Measurements from ENCODE around the gene GPD1L. TPM values are rescaled to one million over a fixed set of nuclear protein-coding genes. Genes with fewer than 3 reads are reported as not detected.

Gene GPD1L
- polyA plus RNA-seq, 1 experiment = 6.0 TPM

- ChIA-PET POLR2A (no interaction called here), CTCF (no interaction called here)
- Histone ChIP-seq H3K9me3 (ENCODE audit: control insufficient read depth, insufficient read depth, low read length) (no peaks in the 10 kb centered on the region), H3K27ac (ENCODE audit: low read depth, low read length) (no peak overlapping the region), H3K4me3 (ENCODE audit: low read depth, low read length) (no peak overlapping the region), H3K27me3 (ENCODE audit: control insufficient read depth, insufficient read depth, low read length) (no peaks in the 10 kb centered on the region)
- DNase-seq (ENCODE audit: low read depth, low spot score) = no peak
- TF ChIP-seq, protein P1, sequence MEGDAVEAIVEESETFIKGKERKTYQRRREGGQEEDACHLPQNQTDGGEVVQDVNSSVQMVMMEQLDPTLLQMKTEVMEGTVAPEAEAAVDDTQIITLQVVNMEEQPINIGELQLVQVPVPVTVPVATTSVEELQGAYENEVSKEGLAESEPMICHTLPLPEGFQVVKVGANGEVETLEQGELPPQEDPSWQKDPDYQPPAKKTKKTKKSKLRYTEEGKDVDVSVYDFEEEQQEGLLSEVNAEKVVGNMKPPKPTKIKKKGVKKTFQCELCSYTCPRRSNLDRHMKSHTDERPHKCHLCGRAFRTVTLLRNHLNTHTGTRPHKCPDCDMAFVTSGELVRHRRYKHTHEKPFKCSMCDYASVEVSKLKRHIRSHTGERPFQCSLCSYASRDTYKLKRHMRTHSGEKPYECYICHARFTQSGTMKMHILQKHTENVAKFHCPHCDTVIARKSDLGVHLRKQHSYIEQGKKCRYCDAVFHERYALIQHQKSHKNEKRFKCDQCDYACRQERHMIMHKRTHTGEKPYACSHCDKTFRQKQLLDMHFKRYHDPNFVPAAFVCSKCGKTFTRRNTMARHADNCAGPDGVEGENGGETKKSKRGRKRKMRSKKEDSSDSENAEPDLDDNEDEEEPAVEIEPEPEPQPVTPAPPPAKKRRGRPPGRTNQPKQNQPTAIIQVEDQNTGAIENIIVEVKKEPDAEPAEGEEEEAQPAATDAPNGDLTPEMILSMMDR (IDR thresholded peaks at IDR 0.05; ENCODE audit: low read depth, low read length) = no peak
These were observed 28.9 kb upstream of the GPD1L start for GRCh38 chr3:32077260-32078084.

GRCh38 chr3:32078085-32078634 lies 28.3 kb upstream of the GPD1L start:
- no peak overlapping the region for H3K4me3 ChIP-seq (ENCODE audit: low read depth, low read length)
- ChIA-PET POLR2A (no interaction called here), CTCF (no interaction called here)

DNA sequence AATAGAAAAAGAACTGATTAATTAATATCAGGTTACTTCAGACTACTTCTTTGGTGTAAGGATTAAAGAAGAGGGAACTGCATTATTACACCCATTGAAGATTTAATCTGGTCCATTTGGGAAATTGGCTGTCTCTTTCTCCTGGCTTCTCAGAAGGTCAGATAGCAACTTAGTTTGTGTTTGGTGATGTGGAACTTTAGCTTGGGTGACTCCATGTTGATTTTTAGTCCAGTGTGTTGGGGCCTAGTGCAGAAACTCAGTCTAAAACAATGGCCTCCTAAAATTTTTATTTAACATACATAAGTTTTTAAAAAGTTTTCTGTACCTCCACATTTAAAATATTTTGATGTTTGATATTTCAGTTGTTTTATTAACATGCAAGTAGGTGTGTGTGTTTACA lies 27.6 kb upstream of the GPD1L start:
- Histone ChIP-seq H3K4me3 (ENCODE audit: low read depth, low read length) (no peak overlapping the region), H3K27me3 (ENCODE audit: control insufficient read depth, insufficient read depth, low read length) (no peaks in the 10 kb centered on the region), H3K27ac (ENCODE audit: low read depth, low read length) (no peak overlapping the region), H3K9me3 (ENCODE audit: control insufficient read depth, insufficient read depth, low read length) (no peaks in the 10 kb centered on the region)
- ChIA-PET CTCF (no interaction called here), POLR2A (no interaction called here)
- TF ChIP-seq, protein P1 (IDR thresholded peaks at IDR 0.05; ENCODE audit: low read depth, low read length) = no peak
- DNase-seq (ENCODE audit: low read depth, low spot score) = no peak

More at GRCh38 chr3:32078085-32078634, 28.3 kb upstream of the GPD1L start:
- no peaks in the 10 kb centered on the region for H3K9me3 ChIP-seq (ENCODE audit: control insufficient read depth, insufficient read depth, low read length)
- H3K27me3 ChIP-seq (ENCODE audit: control insufficient read depth, insufficient read depth, low read length) = no peaks in the 10 kb centered on the region
- DNase-seq (ENCODE audit: low read depth, low spot score) = no peak
- TF ChIP-seq, protein P1 (IDR thresholded peaks at IDR 0.05; ENCODE audit: low read depth, low read length) = no peak
- no peak overlapping the region for H3K27ac ChIP-seq (ENCODE audit: low read depth, low read length)

GRCh38 chr3:32082721-32083120 lies 23.7 kb upstream of the GPD1L start:
- Histone ChIP-seq H3K4me3 (ENCODE audit: low read depth, low read length) (no peak overlapping the region), H3K9me3 (ENCODE audit: control insufficient read depth, insufficient read depth, low read length) (no peaks in the 10 kb centered on the region), H3K27ac (ENCODE audit: low read depth, low read length) (no peak overlapping the region), H3K27me3 (ENCODE audit: control insufficient read depth, insufficient read depth, low read length) (no peaks in the 10 kb centered on the region)
- TF ChIP-seq, protein P1 (IDR thresholded peaks at IDR 0.05; ENCODE audit: low read depth, low read length) = no peak
- DNase-seq (ENCODE audit: low read depth, low spot score) = no peak
- ChIA-PET CTCF (interaction anchor here (0.7 to 1.1 kb wide), 3 partner anchors 37 to 64 kb away, joined by 3 to 4 read pairs (median 3); no protein-coding TSS in a partner anchor), POLR2A (no interaction called here)

- no peak overlapping the region for H3K4me3 ChIP-seq (ENCODE audit: low read depth, low read length)
- H3K27ac ChIP-seq (ENCODE audit: low read depth, low read length) = no peak overlapping the region
- POLR2A ChIA-PET = no interaction called here
- no peaks in the 10 kb centered on the region for H3K9me3 ChIP-seq (ENCODE audit: control insufficient read depth, insufficient read depth, low read length)
- H3K27me3 ChIP-seq (ENCODE audit: control insufficient read depth, insufficient read depth, low read length) = no peaks in the 10 kb centered on the region
- CTCF ChIA-PET = no interaction called here
- no peak for DNase-seq (ENCODE audit: low read depth, low spot score)
- TF ChIP-seq, protein P1 (IDR thresholded peaks at IDR 0.05; ENCODE audit: low read depth, low read length) = no peak
These were observed 22.6 kb upstream of the GPD1L start for GRCh38 chr3:32083702-32084270.
